Adipose tissue (tissue), 3 donors: ENCODE data around the gene SYCP3. TPM values are rescaled to one million over a fixed set of nuclear protein-coding genes. Genes with fewer than 3 reads are reported as not detected.
"Not testable (repeated sequence)": the region's sequence is repeated elsewhere in the genome, so short reads cannot be mapped to it uniquely, and the experiment has no call there.

Experiments
- H3K27ac ChIP-seq: one replicate; pipeline ENCODE4 v1.5.1; 2013; ENCODE audit warnings: low read depth, low read length
- WGBS, 3 donors: extraction: QIAGEN DNeasy Blood & Tissue Kit; methylation state at CpG; one replicate each; pipeline ENCODE4 v1.1.7; 2013; 5-methylcytosine and 5-hydroxymethylcytosine counted together
- polyA plus RNA-seq, 3 donors: library from polyadenylated mRNA; stranded (reverse); fragments of 200-250 nt; gene quantifications; one replicate each; pipeline ENCODE4 v1.2.3, GENCODE V29; 2013
- donor health status: healthy with polysubstance abuse.
- donor health status: Bipolar disorder and iron deficiency.
- donor health status: healthy.

SYCP3 gene
- polyA plus RNA-seq, 3 donors = 0.12 to 0.56 TPM; not detected in 1

GRCh38 chr12:101764051-101764792 lies 25.0 kb upstream of the SYCP3 start:
- H3K27ac ChIP-seq = no peak overlapping the region
- WGBS, 3 donors = 58 to 70% (median 65%) methylated on average over 5 of the region's 5 CpGs

DNA sequence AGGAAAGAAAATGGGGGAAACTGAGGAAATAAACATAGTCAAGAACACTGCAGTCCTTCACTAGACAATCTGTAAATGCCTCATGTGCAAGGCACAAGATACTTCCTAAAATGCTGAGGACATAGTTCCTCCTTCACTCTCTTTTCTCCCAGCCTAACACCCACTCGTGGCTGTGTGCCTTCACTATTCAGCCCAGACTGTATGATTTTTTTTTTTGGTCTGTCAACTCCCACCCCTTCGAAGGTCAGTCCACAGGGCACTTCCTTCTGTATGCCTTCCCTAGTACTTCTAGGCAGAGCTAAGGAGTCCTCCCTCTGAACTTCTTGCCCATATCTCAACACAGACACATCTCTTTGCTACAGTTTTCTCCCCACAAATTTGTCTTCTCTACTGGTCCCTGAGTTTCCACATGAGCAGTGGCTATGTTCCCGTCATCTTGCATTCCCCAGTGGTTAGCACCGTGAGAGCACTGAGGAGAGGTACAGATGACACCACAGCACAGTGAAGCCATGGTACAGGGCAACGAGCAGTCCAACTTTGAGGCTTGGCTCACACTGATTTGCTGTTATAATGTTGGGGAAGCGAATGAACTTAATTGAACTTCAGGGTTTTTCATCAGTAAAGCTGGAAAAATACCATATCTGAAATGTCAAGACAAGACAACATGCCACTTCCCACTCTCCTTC lies 24.1 kb upstream of the SYCP3 start:
- 58 to 77% (median 58%) methylated on average over 6 of the region's 6 CpGs for WGBS, 3 donors
- H3K27ac ChIP-seq = no peak overlapping the region

DNA sequence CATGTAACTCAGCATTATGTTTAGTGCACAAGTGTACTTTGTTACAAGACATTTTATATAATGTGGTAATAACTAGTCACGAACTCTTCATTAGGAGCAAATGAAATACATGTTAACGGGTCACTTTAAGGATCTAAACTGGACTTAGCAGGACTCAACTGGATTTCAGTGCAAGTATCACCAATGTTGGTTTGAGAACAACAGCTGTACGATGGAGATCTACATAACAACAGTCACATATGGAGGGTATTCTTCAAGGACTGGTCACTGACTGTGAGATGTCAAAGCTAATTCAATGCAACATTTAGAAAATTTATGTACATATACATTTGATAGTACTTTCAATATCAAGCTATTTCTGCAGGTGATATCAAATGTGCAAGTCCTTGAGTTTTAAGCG lies 22.5 kb upstream of the SYCP3 start:
- WGBS, 3 donors = 88 to 94% (median 90%) methylated on average over 4 of the region's 4 CpGs
- H3K27ac ChIP-seq = no peak overlapping the region

DNA sequence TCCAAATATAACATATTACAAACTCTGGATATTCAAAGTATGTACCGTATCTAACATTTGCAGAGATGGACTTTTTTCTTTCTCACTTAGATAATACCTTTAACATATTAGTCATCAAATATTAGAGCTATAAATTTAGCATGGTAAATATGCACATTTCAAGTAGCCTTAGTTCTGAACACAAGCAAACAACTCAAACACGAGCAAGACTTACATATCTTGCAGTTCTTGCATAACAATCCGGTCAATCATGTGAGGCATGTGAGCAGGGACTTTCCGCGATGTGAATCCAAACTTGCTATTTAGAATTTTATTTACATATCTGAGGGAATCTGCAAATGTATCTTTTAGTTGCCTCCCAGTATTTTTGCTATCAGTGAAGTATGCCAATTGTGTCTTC lies 22.1 kb upstream of the SYCP3 start:
- WGBS, 3 donors = 44 to 75% (median 65%) methylated on average over 5 of the region's 5 CpGs
- H3K27ac ChIP-seq = no peak overlapping the region

DNA sequence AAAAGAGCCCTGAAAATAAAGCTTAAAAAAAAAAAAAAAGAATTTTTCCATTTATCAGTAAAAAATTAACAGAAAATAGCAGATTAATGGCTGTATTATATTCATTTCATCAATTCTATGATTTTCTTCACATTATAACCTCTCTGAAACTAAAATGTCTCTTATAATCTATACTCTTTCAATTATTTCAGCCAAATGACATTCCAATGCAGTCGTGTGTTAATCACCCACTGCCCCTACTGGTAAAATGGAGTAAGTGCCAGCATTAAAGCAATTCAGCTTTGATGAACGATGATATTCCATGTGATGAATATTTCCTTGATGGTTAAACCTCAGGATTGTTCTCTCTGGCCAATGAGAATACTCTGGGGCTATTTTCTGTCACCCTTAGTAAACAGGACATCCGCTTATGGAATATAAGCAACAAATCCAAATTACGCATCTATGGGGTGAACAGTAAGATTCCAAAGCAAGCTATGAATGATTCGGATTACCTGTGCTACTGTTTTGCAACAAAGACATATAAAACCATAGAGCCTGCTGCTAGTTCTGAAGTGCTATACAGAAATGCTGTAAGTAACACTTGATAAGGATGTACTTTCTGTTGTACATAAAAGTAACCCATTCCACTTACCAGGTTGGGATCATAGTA lies 20.3 kb upstream of the SYCP3 start:
- WGBS, 3 donors = 57 to 65% (median 61%) methylated on average over 5 of the region's 5 CpGs
- no peak overlapping the region for H3K27ac ChIP-seq

- WGBS, 3 donors = 91 to 96% (median 95%) methylated on average over 4 of the region's 4 CpGs
- no peak overlapping the region for H3K27ac ChIP-seq
Measured at GRCh38 chr12:101750152-101750551, 10.9 kb upstream of the SYCP3 start.

DNA sequence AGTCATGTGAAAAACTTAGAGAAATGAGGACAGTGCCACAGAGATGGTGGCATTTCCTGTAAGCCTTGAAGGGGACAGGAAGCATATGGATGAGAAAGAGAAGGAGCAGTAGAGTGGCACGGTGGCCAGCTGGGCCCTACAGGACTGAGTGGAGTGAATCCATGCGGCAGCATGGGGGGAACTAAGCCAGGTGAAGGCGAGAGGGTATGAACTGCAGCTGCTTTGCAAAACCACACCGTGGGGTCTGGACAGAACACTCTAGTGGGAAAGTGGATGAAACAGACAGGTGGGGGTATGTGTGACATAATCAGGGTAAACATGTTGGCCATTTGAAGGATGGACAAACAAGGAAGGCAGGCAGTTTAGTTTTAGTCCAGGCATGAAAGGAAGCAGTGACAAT lies 10.4 kb upstream of the SYCP3 start:
- no peak overlapping the region for H3K27ac ChIP-seq
- WGBS, 3 donors = 64 to 86% (median 82%) methylated on average over 4 of the region's 4 CpGs

- WGBS, 3 donors = 93 to 100% (median 100%) methylated on average over 1 of the region's 1 CpG
- H3K27ac ChIP-seq = no peak overlapping the region
Measured at GRCh38 chr12:101748907-101749306, 9.6 kb upstream of the SYCP3 start.

GRCh38 chr12:101747697-101748096 lies 8.4 kb upstream of the SYCP3 start:
- WGBS, 3 donors = 89 to 90% (median 89%) methylated on average over 1 of the region's 1 CpG
- no peak overlapping the region for H3K27ac ChIP-seq

DNA sequence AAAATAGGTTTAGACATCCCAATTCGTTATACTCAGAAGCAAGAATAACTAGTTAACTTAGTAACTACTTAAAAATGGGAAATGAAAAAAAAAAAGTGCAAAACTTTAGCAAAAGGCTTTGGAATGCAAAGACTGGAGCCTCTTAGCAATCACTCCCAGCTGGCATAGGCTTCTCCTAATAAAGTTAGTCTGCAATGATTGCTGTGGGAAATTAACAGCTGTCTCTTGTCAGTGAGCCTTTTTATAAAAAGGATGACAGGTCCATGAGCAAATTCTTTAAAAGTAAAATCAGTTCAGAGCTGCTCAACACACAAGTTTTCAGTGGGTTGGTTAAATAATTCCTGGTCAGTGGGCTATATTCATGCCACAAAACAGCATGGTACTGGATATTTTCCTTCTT lies 7.4 kb upstream of the SYCP3 start:
- no peak overlapping the region for H3K27ac ChIP-seq
- 46 to 95% (median 87%) methylated on average over 1 of the region's 1 CpG for WGBS, 3 donors

GRCh38 chr12:101746196-101746595 lies 6.9 kb upstream of the SYCP3 start:
- 62 to 95% (median 93%) methylated on average over 1 of the region's 1 CpG for WGBS, 3 donors
- H3K27ac ChIP-seq = no peak overlapping the region

- WGBS, 3 donors = 70 to 88% (median 87%) methylated on average over 3 of the region's 3 CpGs
- no peak overlapping the region for H3K27ac ChIP-seq
Measured at GRCh38 chr12:101745481-101745880, 6.2 kb upstream of the SYCP3 start.

- WGBS, 3 donors = 77 to 85% (median 78%) methylated on average over 10 of the region's 10 CpGs
- no peak overlapping the region for H3K27ac ChIP-seq
Measured at GRCh38 chr12:101743724-101744472, 4.6 kb upstream of the SYCP3 start.

DNA sequence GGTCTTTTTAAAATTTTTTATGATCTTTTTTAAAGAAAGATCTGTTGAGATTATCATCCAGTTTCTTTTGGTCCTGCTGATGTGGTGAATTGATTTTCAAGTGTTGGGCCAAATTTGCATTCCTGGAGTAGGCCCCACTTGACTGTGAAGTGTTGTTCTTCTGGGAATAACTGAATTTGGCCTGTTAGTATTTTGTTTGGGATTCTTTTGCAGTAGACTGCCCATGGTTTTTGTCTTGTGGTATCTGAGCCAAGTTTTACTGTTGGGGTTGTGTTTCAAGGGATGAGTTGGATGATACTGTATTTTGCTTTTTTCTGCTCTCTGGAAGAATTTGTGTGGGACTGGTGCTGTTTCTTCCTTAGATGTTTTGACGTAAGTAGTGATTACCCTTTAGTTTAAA lies 4.0 kb upstream of the SYCP3 start:
- no peak overlapping the region for H3K27ac ChIP-seq
- 71 to 85% (median 74%) methylated on average over 1 of the region's 1 CpG for WGBS, 3 donors

GRCh38 chr12:101740980-101741379 lies 1.7 kb upstream of the SYCP3 start:
- H3K27ac ChIP-seq = no peak overlapping the region
- WGBS, 3 donors = 85 to 88% (median 86%) methylated on average over 5 of the region's 5 CpGs

- 94 to 97% (median 95%) methylated on average over 5 of the region's 5 CpGs for WGBS, 3 donors
- H3K27ac ChIP-seq = no peak overlapping the region
Measured at GRCh38 chr12:101740566-101740965, 1.3 kb upstream of the SYCP3 start.

- 92 to 95% (median 94%) methylated on average over 6 of the region's 6 CpGs for WGBS, 3 donors
- H3K27ac ChIP-seq = no peak overlapping the region
Measured at GRCh38 chr12:101737476-101737875, 1.8 kb downstream of the SYCP3 start.

GRCh38 chr12:101734482-101734881 lies 4.8 kb downstream of the SYCP3 start:
- 94 to 95% (median 94%) methylated on average over 5 of the region's 5 CpGs for WGBS, 3 donors
- not testable (repeated sequence) for H3K27ac ChIP-seq

DNA sequence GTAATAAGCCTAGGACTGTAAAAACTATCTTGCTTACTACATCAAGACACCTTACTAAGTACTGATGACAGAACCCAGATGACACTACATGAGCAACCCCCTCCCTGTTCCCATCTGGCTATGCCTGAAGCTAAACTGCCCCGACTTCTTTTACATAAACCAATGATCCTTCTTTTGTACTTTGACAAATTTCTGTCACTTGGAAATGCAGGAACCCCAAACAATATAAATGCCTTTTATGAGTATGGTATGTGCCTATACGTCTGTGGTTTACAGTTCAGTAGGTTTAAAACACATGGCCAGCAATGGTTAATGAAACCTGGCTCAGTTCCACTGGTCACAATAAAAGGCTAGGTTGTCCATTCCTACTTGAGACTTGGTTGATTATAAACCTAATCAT lies 6.1 kb downstream of the SYCP3 start:
- 54 to 77% (median 76%) methylated on average over 2 of the region's 2 CpGs for WGBS, 3 donors
- H3K27ac ChIP-seq = no peak overlapping the region
